Measurements from ENCODE around the gene NXNL2. TPM values are rescaled to one million over a fixed set of nuclear protein-coding genes. Genes with fewer than 3 reads are reported as not detected.

The NXNL2 gene
- total RNA-seq, 1 experiment from 2014 or later: 1.4 TPM

GRCh38 chr9:88577256-88578120 lies 42.5 kb downstream of the NXNL2 start (continued):
- TF ChIP-seq REST (IDR thresholded peaks at IDR 0.05; ENCODE audit: insufficient read depth in 1 of 2, low read depth in 2 of 2, low read length in 1 of 2): no peak

GRCh38 chr9:88578121-88579049 lies 43.4 kb downstream of the NXNL2 start:
- POLR2A ChIA-PET: no interaction called here
- TF ChIP-seq SIN3A (IDR thresholded peaks at IDR 0.05; ENCODE audit: borderline replicate concordance, insufficient read depth, low read depth, low read length) (no peak), CTCF (IDR thresholded peaks at IDR 0.05) (peak; percentile 90)
- in situ Hi-C loops (cut with HindIII; ENCODE audit: low pct_unique_long_range_greater_than_20kb, low sequenced_read_pairs) (no loop called here), intact Hi-C loops (cut with micrococcal nuclease; ENCODE audit: unreplicated experiment) (no loop called here)
- no peaks in the 10 kb centered on the region for H3K4me1 ChIP-seq (ENCODE audit: control insufficient read depth, insufficient read depth, low read length)
- H3K4me3 ChIP-seq (ENCODE audit: low read depth in 2 of 2, low read length in 2 of 2): no peak overlapping the region
- CTCF ChIA-PET: interaction anchor here (0.5 to 0.6 kb wide), 3 partner anchors 245 to 335 kb away, joined by 5 to 7 read pairs (median 7); no protein-coding TSS in a partner anchor
- DNase-seq (ENCODE audit: low read depth, low spot score) (peak; percentile 28), ATAC-seq (peak; percentile 96)
- no peaks in the 10 kb centered on the region for H3K36me3 ChIP-seq (ENCODE audit: control insufficient read depth, insufficient read depth, low read length)
- H3K27me3 ChIP-seq (ENCODE audit: control insufficient read depth, insufficient read depth, low read length): no peaks in the 10 kb centered on the region
- H3K9me3 ChIP-seq (ENCODE audit: control insufficient read depth, insufficient read depth, low read depth, low read length): no peaks in the 10 kb centered on the region
- BruUV-seq (replicated peaks): no TSS peak
- peak overlapping the region; percentile 7; the same call in 1 of the 2 replicates for H3K27ac ChIP-seq (ENCODE audit: low read length)

GRCh38 chr9:88579050-88579715 lies 44.2 kb downstream of the NXNL2 start:
- no peaks in the 10 kb centered on the region for H3K9me3 ChIP-seq (ENCODE audit: control insufficient read depth, insufficient read depth, low read depth, low read length)
- ATAC-seq (no peak), DNase-seq (ENCODE audit: low read depth, low spot score) (no peak)
- in situ Hi-C loops (cut with HindIII; ENCODE audit: low pct_unique_long_range_greater_than_20kb, low sequenced_read_pairs) (no loop called here), intact Hi-C loops (cut with micrococcal nuclease; ENCODE audit: unreplicated experiment) (no loop called here)
- H3K27me3 ChIP-seq (ENCODE audit: control insufficient read depth, insufficient read depth, low read length): no peaks in the 10 kb centered on the region
- no TSS peak for BruUV-seq (replicated peaks)
- H3K36me3 ChIP-seq (ENCODE audit: control insufficient read depth, insufficient read depth, low read length): no peaks in the 10 kb centered on the region
- no peak overlapping the region for H3K27ac ChIP-seq (ENCODE audit: low read length)
- TF ChIP-seq CTCF (IDR thresholded peaks at IDR 0.05): no peak
- TF ChIP-seq TCF7L2 (IDR thresholded peaks at IDR 0.05; ENCODE audit: low read depth, low read length): no peak
- TF ChIP-seq REST (IDR thresholded peaks at IDR 0.05; ENCODE audit: insufficient read depth in 1 of 2, low read depth in 2 of 2, low read length in 1 of 2): no peak
- TF ChIP-seq SIN3A (IDR thresholded peaks at IDR 0.05; ENCODE audit: borderline replicate concordance, insufficient read depth, low read depth, low read length): no peak
- no peak for TF ChIP-seq POLR2AphosphoS5 (IDR thresholded peaks at IDR 0.05; ENCODE audit: low read depth, low read length)
- H3K4me3 ChIP-seq (ENCODE audit: low read depth in 2 of 2, low read length in 2 of 2): no peak overlapping the region
- no peaks in the 10 kb centered on the region for H3K4me1 ChIP-seq (ENCODE audit: control insufficient read depth, insufficient read depth, low read length)
- ChIA-PET POLR2A (no interaction called here), CTCF (interaction anchor here (0.5 to 0.6 kb wide), 4 partner anchors 246 to 700 kb away, joined by 4 to 7 read pairs (median 6); no protein-coding TSS in a partner anchor)
